DND-41 (cell line): ENCODE data around the gene SFSWAP.

Experiments
- ATAC-seq: fragments of 200-7000 bp; cut with Tn5 transposase; 3 replicates; pipeline ENCODE4 v1.9.1; 2021; ENCODE audit warnings: low read depth; ENCODE audit not compliant: insufficient read depth
- DNase-seq: peaks from one replicate; pipeline ENCODE4 v3.0.0-alpha.2; 2020
- H2AFZ ChIP-seq: 2 replicates; pipeline ENCODE4 v1.6.0; 2012; ENCODE audit warnings: low read depth, low read length
- H3K27ac ChIP-seq: 2 replicates; pipeline ENCODE4 v1.5.1; 2012; ENCODE audit warnings: low read length, inconsistent platforms
- H3K27me3 ChIP-seq: fragments of 200-600 bp; sonication (generic); 2 replicates; pipeline ENCODE4 v1.6.0; 2012; ENCODE audit warnings: low read length, mild to moderate bottlenecking, inconsistent platforms; ENCODE audit not compliant: insufficient read depth, poor library complexity
- H3K36me3 ChIP-seq: 2 replicates; pipeline ENCODE4 v1.5.1; 2012; ENCODE audit warnings: low read length, inconsistent platforms; ENCODE audit not compliant: insufficient read depth
- H3K4me1 ChIP-seq: 2 replicates; pipeline ENCODE4 v1.5.1; 2012; ENCODE audit warnings: mild to moderate bottlenecking, low read length; ENCODE audit not compliant: insufficient read depth
- H3K4me2 ChIP-seq: 2 replicates; pipeline ENCODE4 v1.6.0; 2012; ENCODE audit warnings: mild to moderate bottlenecking, moderate library complexity, low read length, inconsistent platforms; ENCODE audit not compliant: insufficient read depth
- H3K4me3 ChIP-seq, 2 experiments: fragments of 200-600 bp in 1 of 2; shearing (Covaris generic) in 1 of 2; 2 replicates each; pipeline ENCODE4 v1.5.1; 2012 to 2016; ENCODE audit warnings: inconsistent platforms in 2 of 2, low read length in 2 of 2, mild to moderate bottlenecking in 2 of 2, low read depth in 1 of 2, moderate library complexity in 1 of 2
- H3K79me2 ChIP-seq: 2 replicates; pipeline ENCODE4 v1.6.0; 2012; ENCODE audit warnings: low read length, inconsistent platforms; ENCODE audit not compliant: insufficient read depth
- H3K9ac ChIP-seq: 2 replicates; pipeline ENCODE4 v1.6.0; 2012; ENCODE audit warnings: low read depth, mild to moderate bottlenecking, inconsistent platforms, low read length, moderate library complexity
- H3K9me3 ChIP-seq: 2 replicates; pipeline ENCODE4 v1.5.1; 2012; ENCODE audit warnings: low read length, moderate library complexity, mild to moderate bottlenecking, inconsistent platforms; ENCODE audit not compliant: insufficient read depth, severe bottlenecking
- H4K20me1 ChIP-seq: 2 replicates; pipeline ENCODE4 v1.6.0; 2012; ENCODE audit warnings: low read length; ENCODE audit not compliant: insufficient read depth
- CTCF ChIP-seq: IDR thresholded peaks from 2 replicates; pipeline ENCODE4 v1.5.1; 2012; ENCODE audit warnings: borderline replicate concordance, low read length, moderate library complexity, mild to moderate bottlenecking; ENCODE audit not compliant: poor library complexity, severe bottlenecking; ENCODE audit errors: extremely low read depth
- EZH2 ChIP-seq: IDR thresholded peaks from 3 replicates; pipeline ENCODE4 v1.6.1; 2012; ENCODE audit warnings: borderline replicate concordance, low read depth, mild to moderate bottlenecking, moderate library complexity, low read length, inconsistent platforms; ENCODE audit not compliant: severe bottlenecking

SFSWAP gene

GRCh38 chr12:131773582-131774221 is 62.8 kb downstream of the SFSWAP start:
- DNase-seq (peak; percentile 63), ATAC-seq (peak; percentile 89)
- Histone ChIP-seq H3K79me2 (peaks cover 10% of the 10 kb centered on the region; the same call in 1 of the 2 replicates), H3K27me3 (no peaks in the 10 kb centered on the region), H3K9ac (no peak overlapping the region), H3K27ac (0 out of 2 replicates have a peak overlapping the region, but pooled peaks have one; percentile 32), H4K20me1 (peaks cover 17% of the 10 kb centered on the region), H3K4me2 (no peak overlapping the region), H3K4me3 (no peak overlapping the region), H3K9me3 (no peaks in the 10 kb centered on the region), H3K4me1 (no peaks in the 10 kb centered on the region), H2AFZ (no peak overlapping the region), H3K36me3 (peaks cover 89% of the 10 kb centered on the region)
- TF ChIP-seq EZH2 (no peak), CTCF (no peak)

- no peak overlapping the region for H3K4me3 ChIP-seq
Observed at GRCh38 chr12:131774576-131775391, 63.9 kb downstream of the SFSWAP start.

GRCh38 chr12:131775392-131776236 is 64.7 kb downstream of the SFSWAP start:
- TF ChIP-seq CTCF (no peak), EZH2 (no peak)
- Histone ChIP-seq H3K9ac (no peak overlapping the region), H3K4me2 (no peak overlapping the region), H4K20me1 (peaks cover 17% of the 10 kb centered on the region), H3K4me3 (no peak overlapping the region), H3K27ac (no peak overlapping the region), H3K79me2 (peaks cover 10% of the 10 kb centered on the region; the same call in 1 of the 2 replicates), H3K27me3 (no peaks in the 10 kb centered on the region), H3K9me3 (no peaks in the 10 kb centered on the region), H3K36me3 (peaks cover 91% of the 10 kb centered on the region), H2AFZ (no peak overlapping the region), H3K4me1 (no peaks in the 10 kb centered on the region)
- no peak for ATAC-seq
- DNase-seq: no peak

More at GRCh38 chr12:131774576-131775391, 63.9 kb downstream of the SFSWAP start:
- TF ChIP-seq EZH2 (no peak), CTCF (no peak)
- Histone ChIP-seq H3K9me3 (no peaks in the 10 kb centered on the region), H4K20me1 (peaks cover 17% of the 10 kb centered on the region), H3K27ac (no peak overlapping the region), H3K27me3 (no peaks in the 10 kb centered on the region), H3K9ac (no peak overlapping the region), H3K4me1 (no peaks in the 10 kb centered on the region), H3K4me2 (no peak overlapping the region), H3K79me2 (peaks cover 10% of the 10 kb centered on the region; the same call in 1 of the 2 replicates), H2AFZ (no peak overlapping the region), H3K36me3 (peaks cover 91% of the 10 kb centered on the region)
- no peak for DNase-seq
- ATAC-seq: no peak
